Neural progenitor cell (in vitro differentiated cells): ENCODE data around the gene MMP2.

Source experiments
- EZH2 ChIP-seq: fragments of 200-600 bp; sonication (generic); IDR thresholded peaks from 2 replicates; pipeline ENCODE4 v1.6.1; 2017; ENCODE audit warnings: antibody characterized with exemption, mild to moderate bottlenecking, moderate library complexity
- EZH2phosphoT487 ChIP-seq: fragments of 200-600 bp; sonication (generic); IDR thresholded peaks from 2 replicates; pipeline ENCODE4 v1.6.1; 2017; ENCODE audit warnings: antibody characterized with exemption
- TF ChIP-seq, protein P1 (sequence below): fragments of 200-600 bp; sonication (generic); IDR thresholded peaks from 2 replicates; pipeline ENCODE4 v1.5.1; 2017; ENCODE audit warnings: antibody characterized with exemption, mild to moderate bottlenecking

DNA sequence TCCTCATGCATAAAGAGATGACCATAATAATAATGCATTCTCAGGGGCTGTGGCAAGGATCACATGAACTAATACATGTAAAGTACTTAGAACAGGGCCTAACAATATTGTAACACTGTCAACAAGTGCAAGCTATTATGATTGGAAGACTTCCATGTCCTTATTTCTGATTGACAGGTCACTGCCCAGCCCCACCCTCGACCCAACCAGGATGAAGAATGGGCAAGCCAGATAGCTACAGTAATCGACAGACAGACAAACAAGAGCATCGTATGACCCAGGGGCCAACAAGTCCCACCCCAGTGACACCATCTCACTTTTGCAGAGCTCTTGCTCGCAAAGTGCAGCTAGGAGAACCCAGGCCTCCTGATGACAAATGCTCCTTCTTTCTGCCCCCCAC, 14.6 kb upstream of the MMP2 start:
- TF ChIP-seq, protein P1, sequence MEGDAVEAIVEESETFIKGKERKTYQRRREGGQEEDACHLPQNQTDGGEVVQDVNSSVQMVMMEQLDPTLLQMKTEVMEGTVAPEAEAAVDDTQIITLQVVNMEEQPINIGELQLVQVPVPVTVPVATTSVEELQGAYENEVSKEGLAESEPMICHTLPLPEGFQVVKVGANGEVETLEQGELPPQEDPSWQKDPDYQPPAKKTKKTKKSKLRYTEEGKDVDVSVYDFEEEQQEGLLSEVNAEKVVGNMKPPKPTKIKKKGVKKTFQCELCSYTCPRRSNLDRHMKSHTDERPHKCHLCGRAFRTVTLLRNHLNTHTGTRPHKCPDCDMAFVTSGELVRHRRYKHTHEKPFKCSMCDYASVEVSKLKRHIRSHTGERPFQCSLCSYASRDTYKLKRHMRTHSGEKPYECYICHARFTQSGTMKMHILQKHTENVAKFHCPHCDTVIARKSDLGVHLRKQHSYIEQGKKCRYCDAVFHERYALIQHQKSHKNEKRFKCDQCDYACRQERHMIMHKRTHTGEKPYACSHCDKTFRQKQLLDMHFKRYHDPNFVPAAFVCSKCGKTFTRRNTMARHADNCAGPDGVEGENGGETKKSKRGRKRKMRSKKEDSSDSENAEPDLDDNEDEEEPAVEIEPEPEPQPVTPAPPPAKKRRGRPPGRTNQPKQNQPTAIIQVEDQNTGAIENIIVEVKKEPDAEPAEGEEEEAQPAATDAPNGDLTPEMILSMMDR, result no peak
- TF ChIP-seq EZH2phosphoT487 (no peak), EZH2 (no peak)
